Fibroblast of lung (primary cell): ENCODE measurements around the gene HIPK1.

Experiments
- EZH2 ChIP-seq: IDR thresholded peaks from 2 replicates; pipeline ENCODE4 v1.5.1; 2012; ENCODE audit warnings: low read length, control low read depth, mild to moderate bottlenecking; ENCODE audit errors: missing control alignments
- TF ChIP-seq, protein P1 (sequence below), 2 donors: IDR thresholded peaks in 1 of 2; conservative IDR thresholded peaks in 1 of 2; 1 replicate in 1 of 2; 2 replicates in 1 of 2; pipeline ENCODE4 v1.5.1; 2011 to 2012; ENCODE audit warnings: low read length in 2 of 2, control low read depth in 1 of 2, inconsistent platforms in 1 of 2, low read depth in 1 of 2, mild to moderate bottlenecking in 1 of 2

GRCh38 chr1:113934511-113935055 is 5.5 kb downstream of the HIPK1 start:
- TF ChIP-seq, protein P1, sequence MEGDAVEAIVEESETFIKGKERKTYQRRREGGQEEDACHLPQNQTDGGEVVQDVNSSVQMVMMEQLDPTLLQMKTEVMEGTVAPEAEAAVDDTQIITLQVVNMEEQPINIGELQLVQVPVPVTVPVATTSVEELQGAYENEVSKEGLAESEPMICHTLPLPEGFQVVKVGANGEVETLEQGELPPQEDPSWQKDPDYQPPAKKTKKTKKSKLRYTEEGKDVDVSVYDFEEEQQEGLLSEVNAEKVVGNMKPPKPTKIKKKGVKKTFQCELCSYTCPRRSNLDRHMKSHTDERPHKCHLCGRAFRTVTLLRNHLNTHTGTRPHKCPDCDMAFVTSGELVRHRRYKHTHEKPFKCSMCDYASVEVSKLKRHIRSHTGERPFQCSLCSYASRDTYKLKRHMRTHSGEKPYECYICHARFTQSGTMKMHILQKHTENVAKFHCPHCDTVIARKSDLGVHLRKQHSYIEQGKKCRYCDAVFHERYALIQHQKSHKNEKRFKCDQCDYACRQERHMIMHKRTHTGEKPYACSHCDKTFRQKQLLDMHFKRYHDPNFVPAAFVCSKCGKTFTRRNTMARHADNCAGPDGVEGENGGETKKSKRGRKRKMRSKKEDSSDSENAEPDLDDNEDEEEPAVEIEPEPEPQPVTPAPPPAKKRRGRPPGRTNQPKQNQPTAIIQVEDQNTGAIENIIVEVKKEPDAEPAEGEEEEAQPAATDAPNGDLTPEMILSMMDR (conservative IDR thresholded peaks at IDR 0.05 in 1 of 2, IDR thresholded peaks at IDR 0.05 in 1 of 2; ENCODE audit: low read depth in 1 of 2, low read length in 2 of 2), result no peak
- TF ChIP-seq EZH2, result no peak
